NT2/D1 (cell line): ENCODE measurements around the gene SRP72.
A peak's percentile ranks its signal among the peaks of the same experiment; 100 is the strongest.

Experiments
- DNase-seq: peaks from one replicate; pipeline ENCODE4 v3.0.0-alpha.2; 2011; ENCODE audit warnings: low read depth, low spot score
- H3K27me3 ChIP-seq: 2 replicates; pipeline ENCODE4 v1.6.0; 2011; ENCODE audit warnings: mild to moderate bottlenecking; ENCODE audit not compliant: insufficient read length, insufficient read depth
- H3K36me3 ChIP-seq: 2 replicates; pipeline ENCODE4 v1.6.1; 2011; ENCODE audit warnings: mild to moderate bottlenecking, low read length, mixed read lengths; ENCODE audit not compliant: insufficient read depth, insufficient read length
- H3K4me1 ChIP-seq: 2 replicates; pipeline ENCODE4 v1.5.1; 2011; ENCODE audit not compliant: insufficient read depth, insufficient read length
- H3K4me3 ChIP-seq: 2 replicates; pipeline ENCODE4 v1.5.1; 2011; ENCODE audit warnings: low read depth; ENCODE audit not compliant: insufficient read length
- H3K9ac ChIP-seq: 2 replicates; pipeline ENCODE4 v1.6.0; 2011; ENCODE audit warnings: low read depth; ENCODE audit not compliant: insufficient read length
- H3K9me3 ChIP-seq: 2 replicates; pipeline ENCODE4 v1.5.1; 2011; ENCODE audit warnings: mild to moderate bottlenecking, low read length; ENCODE audit not compliant: insufficient read depth
- SUZ12 ChIP-seq: IDR thresholded peaks from 2 replicates; pipeline ENCODE4 v1.6.1; 2011; ENCODE audit not compliant: insufficient read length, insufficient read depth; ENCODE audit errors: extremely low read depth
- YY1 ChIP-seq: IDR thresholded peaks from 2 replicates; pipeline ENCODE4 v1.6.1; 2011; ENCODE audit not compliant: insufficient read length, insufficient read depth
- ZNF274 ChIP-seq: IDR thresholded peaks from 2 replicates; pipeline ENCODE4 v1.6.1; 2011; ENCODE audit warnings: mild to moderate bottlenecking, low read depth, low read length

SRP72 gene

DNA sequence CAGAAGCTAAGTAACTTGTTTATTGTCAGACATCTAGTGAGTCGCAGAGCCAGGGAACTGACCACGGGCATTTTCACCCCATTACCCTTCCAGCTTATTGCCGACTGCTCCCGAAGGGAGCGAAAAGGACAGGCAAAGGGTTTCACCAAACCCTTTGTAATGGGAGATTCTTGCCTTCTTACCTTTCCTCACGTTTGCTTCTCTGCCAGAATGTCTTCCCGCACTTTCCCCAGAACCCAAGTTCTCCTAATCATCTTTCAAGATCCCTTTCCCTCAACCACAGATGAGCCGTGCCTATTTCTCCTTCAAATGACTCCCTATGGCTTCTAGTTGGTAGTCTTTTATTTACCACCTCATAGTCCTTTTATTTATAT is 520 bp upstream of the SRP72 start:
- Histone ChIP-seq H3K36me3 (peaks cover 29% of the 10 kb centered on the region), H3K4me3 (peak overlapping the region; percentile 90), H3K27me3 (no peaks in the 10 kb centered on the region), H3K9ac (peak overlapping the region; percentile 89), H3K4me1 (no peaks in the 10 kb centered on the region), H3K9me3 (no peaks in the 10 kb centered on the region)
- no peak for DNase-seq
- no peak for TF ChIP-seq YY1

DNA sequence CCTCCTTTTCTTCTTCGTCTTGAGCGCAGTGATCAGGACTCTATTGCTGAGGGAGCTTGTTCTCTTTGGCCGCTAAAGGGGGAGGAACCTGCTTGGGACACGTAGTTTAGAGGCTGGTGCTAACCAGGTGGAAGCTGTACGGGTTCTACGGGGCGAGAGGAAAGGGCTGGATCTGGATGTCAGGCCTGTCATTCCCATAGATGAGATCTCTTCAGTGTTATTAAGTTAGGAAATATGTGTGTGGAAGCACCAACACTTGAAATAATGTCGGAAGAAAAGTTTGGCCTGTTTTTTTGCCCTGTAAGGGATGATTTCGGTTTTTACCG is 643 bp downstream of the SRP72 start:
- TF ChIP-seq ZNF274 (no peak), YY1 (no peak), SUZ12 (no peak)
- H3K4me1 ChIP-seq: no peaks in the 10 kb centered on the region

DNA sequence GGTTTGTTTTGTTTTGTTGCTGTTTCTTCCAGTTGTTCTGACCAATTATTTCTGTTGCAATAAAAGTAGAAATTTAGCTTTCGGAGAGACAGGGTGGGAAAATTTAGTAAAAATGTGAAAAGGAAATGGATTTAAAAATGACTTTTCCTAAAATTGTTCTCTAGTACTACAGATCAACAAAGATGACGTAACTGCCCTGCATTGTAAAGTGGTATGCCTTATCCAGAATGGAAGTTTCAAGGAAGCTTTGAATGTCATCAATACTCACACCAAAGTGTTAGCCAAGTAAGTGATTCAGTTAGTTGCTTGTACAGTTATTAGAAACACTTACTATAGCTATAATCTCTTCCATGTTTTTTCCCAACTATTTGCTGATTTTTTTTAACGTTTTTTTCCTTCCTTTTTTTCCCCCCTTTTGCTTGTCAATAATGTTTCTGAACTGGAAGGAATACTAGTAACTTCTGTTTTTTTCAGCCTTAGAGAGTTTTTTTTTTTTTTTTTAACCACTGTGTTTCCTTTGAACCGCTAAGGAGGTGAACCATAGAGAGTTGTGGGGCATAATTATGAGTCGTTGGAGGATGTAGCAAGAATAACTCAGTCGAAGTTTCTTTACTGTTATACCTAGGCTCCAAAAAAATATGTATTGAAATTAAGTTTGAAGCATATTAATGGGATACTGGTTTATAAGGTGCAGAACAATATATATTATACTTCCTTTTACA is 2.2 kb downstream of the SRP72 start:
- no peaks in the 10 kb centered on the region for H3K9me3 ChIP-seq
- TF ChIP-seq YY1 (no peak), ZNF274 (no peak), SUZ12 (no peak)
- H3K9ac ChIP-seq: no peak overlapping the region
- H3K36me3 ChIP-seq: peaks cover 36% of the 10 kb centered on the region
- DNase-seq: no peak
- H3K27me3 ChIP-seq: no peaks in the 10 kb centered on the region
- no peak overlapping the region for H3K4me3 ChIP-seq
- H3K4me1 ChIP-seq: no peaks in the 10 kb centered on the region

More for the DNA sequence above, 643 bp downstream of the SRP72 start:
- no peak for DNase-seq
- no peaks in the 10 kb centered on the region for H3K9me3 ChIP-seq
- H3K36me3 ChIP-seq: peaks cover 29% of the 10 kb centered on the region
- peak overlapping the region; percentile 89 for H3K9ac ChIP-seq
- H3K4me3 ChIP-seq: peak overlapping the region; percentile 90
- no peaks in the 10 kb centered on the region for H3K27me3 ChIP-seq

DNA sequence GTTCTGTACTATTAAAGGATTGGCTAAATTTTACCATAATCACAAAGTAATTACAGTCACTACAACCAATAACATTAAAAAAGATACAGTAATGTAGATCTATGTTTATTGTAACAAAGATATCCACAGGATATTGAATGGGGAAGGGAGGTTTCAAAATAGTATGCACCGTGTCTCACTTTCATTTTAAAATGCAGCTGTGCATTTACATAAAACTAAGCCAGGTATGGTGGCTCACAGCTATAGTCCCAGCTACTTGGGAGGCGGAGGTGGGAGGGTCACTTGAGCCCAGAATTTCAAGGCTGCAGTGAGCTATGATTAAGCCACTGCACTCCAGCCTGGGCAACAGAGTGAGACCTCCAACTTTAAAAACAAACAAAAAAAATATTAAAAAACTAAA is 8.5 kb downstream of the SRP72 start:
- Histone ChIP-seq H3K4me1 (no peaks in the 10 kb centered on the region), H3K9ac (no peak overlapping the region), H3K27me3 (no peaks in the 10 kb centered on the region), H3K9me3 (no peaks in the 10 kb centered on the region), H3K36me3 (peaks cover 75% of the 10 kb centered on the region), H3K4me3 (no peak overlapping the region)
- no peak for DNase-seq
- no peak for TF ChIP-seq ZNF274
- no peak for TF ChIP-seq SUZ12
- TF ChIP-seq YY1: no peak

DNA sequence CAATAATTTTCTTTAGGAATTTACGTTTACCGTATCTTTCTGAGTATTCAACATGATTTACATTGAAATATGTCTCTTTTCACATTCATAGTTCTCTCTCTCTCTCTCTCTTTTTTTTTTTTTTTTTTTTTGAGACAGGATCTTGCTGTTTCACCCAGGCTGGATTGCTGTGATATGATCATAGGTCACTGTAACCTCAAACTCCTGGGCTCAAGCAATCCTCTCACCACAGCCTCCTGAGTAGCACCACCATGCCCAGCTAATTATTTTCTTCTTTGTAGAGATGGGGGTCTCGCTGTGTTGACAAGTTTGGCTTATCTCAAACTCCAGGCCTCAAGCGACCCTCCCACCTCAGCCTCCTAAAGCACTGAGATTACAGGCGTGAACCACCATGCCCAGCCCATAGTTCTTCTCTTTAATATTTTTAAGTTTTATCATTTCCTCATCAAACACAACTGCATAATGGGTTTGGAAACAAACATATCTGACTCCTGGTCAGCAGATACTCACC is 9.8 kb downstream of the SRP72 start:
- no peaks in the 10 kb centered on the region for H3K27me3 ChIP-seq
- no peak for DNase-seq
- H3K4me1 ChIP-seq: no peaks in the 10 kb centered on the region
- H3K9me3 ChIP-seq: no peaks in the 10 kb centered on the region
- H3K36me3 ChIP-seq: peaks cover 76% of the 10 kb centered on the region
- no peak overlapping the region for H3K4me3 ChIP-seq
- H3K9ac ChIP-seq: no peak overlapping the region
- TF ChIP-seq YY1: no peak
- TF ChIP-seq SUZ12: no peak
- TF ChIP-seq ZNF274: no peak

DNA sequence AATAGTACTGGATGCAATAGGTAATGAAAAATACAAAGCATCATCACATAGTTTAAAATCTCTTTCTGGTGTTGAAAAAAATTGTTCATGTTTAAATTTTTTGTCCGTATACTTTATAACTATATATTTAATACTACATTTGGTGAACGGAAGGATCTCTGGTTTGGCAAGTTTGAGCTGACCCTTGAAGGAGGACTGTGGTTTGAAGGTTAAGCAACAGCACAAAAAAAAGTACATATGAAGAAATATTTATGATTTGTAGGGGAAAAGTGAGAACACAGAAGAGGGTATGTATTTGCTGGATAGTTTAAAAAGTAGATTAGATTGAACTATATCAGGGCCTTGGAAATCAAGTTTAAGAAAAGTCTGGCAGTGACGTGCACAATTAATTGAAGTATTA is 13.3 kb downstream of the SRP72 start:
- TF ChIP-seq ZNF274 (no peak), YY1 (no peak), SUZ12 (no peak)
- peaks cover 59% of the 10 kb centered on the region for H3K36me3 ChIP-seq
- no peak overlapping the region for H3K9ac ChIP-seq
- no peaks in the 10 kb centered on the region for H3K9me3 ChIP-seq
- H3K4me1 ChIP-seq: no peaks in the 10 kb centered on the region
- H3K27me3 ChIP-seq: no peaks in the 10 kb centered on the region
- DNase-seq: no peak
- H3K4me3 ChIP-seq: no peak overlapping the region

DNA sequence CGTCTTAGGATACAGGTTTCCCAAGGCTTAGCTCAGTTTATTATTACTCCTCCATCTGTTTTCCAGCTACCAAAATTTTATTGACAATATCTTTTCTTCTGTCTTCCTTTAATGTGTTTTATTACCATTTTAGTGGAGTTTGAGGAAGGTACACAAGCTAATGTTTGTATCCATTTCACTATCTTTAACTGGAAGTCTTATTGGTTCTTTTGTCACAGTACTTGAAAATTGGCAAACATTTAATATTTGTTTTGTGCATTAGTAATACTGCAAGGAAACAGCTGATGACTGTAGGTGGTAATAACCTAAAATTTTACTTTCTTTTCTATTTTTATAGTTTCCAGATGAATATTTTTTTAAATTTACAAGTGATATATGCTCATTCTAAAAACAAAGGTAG is 28.8 kb downstream of the SRP72 start:
- Histone ChIP-seq H3K9ac (no peak overlapping the region), H3K4me1 (no peaks in the 10 kb centered on the region), H3K9me3 (no peaks in the 10 kb centered on the region), H3K27me3 (no peaks in the 10 kb centered on the region), H3K4me3 (no peak overlapping the region), H3K36me3 (peaks cover 54% of the 10 kb centered on the region)
- DNase-seq: no peak
- no peak for TF ChIP-seq YY1
- no peak for TF ChIP-seq ZNF274
- TF ChIP-seq SUZ12: no peak
